HEK293 (cell line): ENCODE results near the gene MAP1S.

Source experiments
- CTCF ChIA-PET: fragments of 350-600 bp; formaldehyde crosslinking; extraction: SDS; loops from one replicate; lab custom pipeline; 2021; ENCODE audit warnings: antibody characterized with exemption; lab: Yijun Ruan, JAX
- POLR2A ChIA-PET: fragments of 300-600 bp; formaldehyde crosslinking; extraction: SDS; loops from one replicate; lab custom pipeline; 2020; ENCODE audit warnings: antibody characterized with exemption, inconsistent platforms; lab: Yijun Ruan, JAX
- H3K27ac ChIP-seq: fragments of 200-500 bp; sonication (Bioruptor generic); 2 replicates; pipeline ENCODE4 v1.5.1; 2014; ENCODE audit warnings: low read depth, low read length, control low read depth, inconsistent platforms; ENCODE audit errors: extremely low read depth
- H3K36me3 ChIP-seq, 2 experiments: fragments of 200-500 bp in 1 of 2; sonication (Bioruptor generic) in 1 of 2; 1 replicate in 1 of 2; 2 replicates in 1 of 2; pipeline ENCODE4 v1.5.1; 2014 to 2017; ENCODE audit warnings: inconsistent platforms in 2 of 2, low read length in 2 of 2; ENCODE audit not compliant: control insufficient read depth in 2 of 2, insufficient read depth in 1 of 2
- H3K4me1 ChIP-seq: fragments of 200-500 bp; sonication (Bioruptor generic); 2 replicates; pipeline ENCODE4 v1.5.1; 2014; ENCODE audit warnings: mild to moderate bottlenecking, low read length, inconsistent platforms; ENCODE audit not compliant: control insufficient read depth, insufficient read depth
- H3K4me3 ChIP-seq: 2 replicates; pipeline ENCODE4 v1.5.1; 2011; ENCODE audit warnings: low read depth, mild to moderate bottlenecking, control low read depth, low read length, moderate library complexity
- H3K9me3 ChIP-seq: fragments of 200-500 bp; sonication (Bioruptor generic); 2 replicates; pipeline ENCODE4 v1.5.1; 2014; ENCODE audit warnings: low read depth, low read length, inconsistent platforms; ENCODE audit not compliant: control insufficient read depth, insufficient read depth
- GFI1B ChIP-seq: fragments of 450-650 bp; formaldehyde crosslinking; IDR thresholded peaks from 2 replicates; pipeline ENCODE4 v1.5.1; 2016; ENCODE audit warnings: missing biosample characterization, missing genetic modification characterization
- HIC1 ChIP-seq: fragments of 450-650 bp; formaldehyde crosslinking; IDR thresholded peaks from 2 replicates; pipeline ENCODE4 v1.5.1; 2016; ENCODE audit warnings: missing biosample characterization, missing genetic modification characterization
- KLF8 ChIP-seq: fragments of 450-650 bp; formaldehyde crosslinking; IDR thresholded peaks from 2 replicates; pipeline ENCODE4 v1.5.1; 2016; ENCODE audit warnings: missing biosample characterization, missing genetic modification characterization
- TSHZ1 ChIP-seq: fragments of 450-650 bp; formaldehyde crosslinking; IDR thresholded peaks from 2 replicates; pipeline ENCODE4 v1.5.1; 2016; ENCODE audit warnings: missing biosample characterization, missing genetic modification characterization, borderline replicate concordance
- ZNF10 ChIP-seq: fragments of 450-650 bp; formaldehyde crosslinking; IDR thresholded peaks from 2 replicates; pipeline ENCODE4 v1.5.1; 2017; ENCODE audit warnings: missing biosample characterization, missing genetic modification characterization
- ZNF114 ChIP-seq: fragments of 450-650 bp; formaldehyde crosslinking; IDR thresholded peaks from 2 replicates; pipeline ENCODE4 v1.5.0; 2017; ENCODE audit warnings: missing biosample characterization, missing genetic modification characterization
- ZNF223 ChIP-seq: fragments of 450-650 bp; formaldehyde crosslinking; IDR thresholded peaks from 2 replicates; pipeline ENCODE4 v1.5.1; 2016; ENCODE audit warnings: missing biosample characterization, missing genetic modification characterization
- ZNF391 ChIP-seq: fragments of 450-650 bp; formaldehyde crosslinking; IDR thresholded peaks from 2 replicates; pipeline ENCODE4 v1.5.1; 2016; ENCODE audit warnings: low read depth, missing biosample characterization, missing genetic modification characterization, borderline replicate concordance
- ZNF510 ChIP-seq: fragments of 450-650 bp; formaldehyde crosslinking; IDR thresholded peaks from 2 replicates; pipeline ENCODE4 v1.5.1; 2018; ENCODE audit warnings: mild to moderate bottlenecking, missing genetic modification characterization, missing biosample characterization; ENCODE audit not compliant: insufficient replicate concordance
- ZNF768 ChIP-seq: fragments of 450-650 bp; formaldehyde crosslinking; IDR thresholded peaks from 2 replicates; pipeline ENCODE4 v1.5.1; 2018; ENCODE audit warnings: missing biosample characterization, mild to moderate bottlenecking, missing genetic modification characterization
- ZNF792 ChIP-seq: fragments of 450-650 bp; formaldehyde crosslinking; IDR thresholded peaks from 2 replicates; pipeline ENCODE4 v1.5.1; 2016; ENCODE audit warnings: missing biosample characterization, missing genetic modification characterization
- TF ChIP-seq, protein P1 (sequence below): fragments of 450-650 bp; formaldehyde crosslinking; IDR thresholded peaks from 2 replicates; pipeline ENCODE4 v1.5.1; 2016; ENCODE audit warnings: missing biosample characterization, missing genetic modification characterization, borderline replicate concordance
- TF ChIP-seq, protein P2 (sequence below): fragments of 450-650 bp; formaldehyde crosslinking; IDR thresholded peaks from 2 replicates; pipeline ENCODE4 v1.5.1; 2016; ENCODE audit warnings: missing biosample characterization, missing genetic modification characterization
- TF ChIP-seq, protein P3 (sequence below): fragments of 450-650 bp; formaldehyde crosslinking; IDR thresholded peaks from 2 replicates; pipeline ENCODE4 v1.5.1; 2016; ENCODE audit warnings: missing biosample characterization, missing genetic modification characterization

The MAP1S gene

GRCh38 chr19:17748884-17749638 is 29.8 kb downstream of the MAP1S start:
- H3K9me3 ChIP-seq: no peaks in the 10 kb centered on the region
- no peak overlapping the region for H3K4me3 ChIP-seq
- H3K27ac ChIP-seq: no peak overlapping the region
- CTCF ChIA-PET: interaction anchor here (0.6 to 1.0 kb wide), 4 partner anchors 18 to 188 kb away, joined by 3 read pairs; no protein-coding TSS in a partner anchor
- POLR2A ChIA-PET: no interaction called here
- no peaks in the 10 kb centered on the region for H3K36me3 ChIP-seq
- TF ChIP-seq, protein P1, sequence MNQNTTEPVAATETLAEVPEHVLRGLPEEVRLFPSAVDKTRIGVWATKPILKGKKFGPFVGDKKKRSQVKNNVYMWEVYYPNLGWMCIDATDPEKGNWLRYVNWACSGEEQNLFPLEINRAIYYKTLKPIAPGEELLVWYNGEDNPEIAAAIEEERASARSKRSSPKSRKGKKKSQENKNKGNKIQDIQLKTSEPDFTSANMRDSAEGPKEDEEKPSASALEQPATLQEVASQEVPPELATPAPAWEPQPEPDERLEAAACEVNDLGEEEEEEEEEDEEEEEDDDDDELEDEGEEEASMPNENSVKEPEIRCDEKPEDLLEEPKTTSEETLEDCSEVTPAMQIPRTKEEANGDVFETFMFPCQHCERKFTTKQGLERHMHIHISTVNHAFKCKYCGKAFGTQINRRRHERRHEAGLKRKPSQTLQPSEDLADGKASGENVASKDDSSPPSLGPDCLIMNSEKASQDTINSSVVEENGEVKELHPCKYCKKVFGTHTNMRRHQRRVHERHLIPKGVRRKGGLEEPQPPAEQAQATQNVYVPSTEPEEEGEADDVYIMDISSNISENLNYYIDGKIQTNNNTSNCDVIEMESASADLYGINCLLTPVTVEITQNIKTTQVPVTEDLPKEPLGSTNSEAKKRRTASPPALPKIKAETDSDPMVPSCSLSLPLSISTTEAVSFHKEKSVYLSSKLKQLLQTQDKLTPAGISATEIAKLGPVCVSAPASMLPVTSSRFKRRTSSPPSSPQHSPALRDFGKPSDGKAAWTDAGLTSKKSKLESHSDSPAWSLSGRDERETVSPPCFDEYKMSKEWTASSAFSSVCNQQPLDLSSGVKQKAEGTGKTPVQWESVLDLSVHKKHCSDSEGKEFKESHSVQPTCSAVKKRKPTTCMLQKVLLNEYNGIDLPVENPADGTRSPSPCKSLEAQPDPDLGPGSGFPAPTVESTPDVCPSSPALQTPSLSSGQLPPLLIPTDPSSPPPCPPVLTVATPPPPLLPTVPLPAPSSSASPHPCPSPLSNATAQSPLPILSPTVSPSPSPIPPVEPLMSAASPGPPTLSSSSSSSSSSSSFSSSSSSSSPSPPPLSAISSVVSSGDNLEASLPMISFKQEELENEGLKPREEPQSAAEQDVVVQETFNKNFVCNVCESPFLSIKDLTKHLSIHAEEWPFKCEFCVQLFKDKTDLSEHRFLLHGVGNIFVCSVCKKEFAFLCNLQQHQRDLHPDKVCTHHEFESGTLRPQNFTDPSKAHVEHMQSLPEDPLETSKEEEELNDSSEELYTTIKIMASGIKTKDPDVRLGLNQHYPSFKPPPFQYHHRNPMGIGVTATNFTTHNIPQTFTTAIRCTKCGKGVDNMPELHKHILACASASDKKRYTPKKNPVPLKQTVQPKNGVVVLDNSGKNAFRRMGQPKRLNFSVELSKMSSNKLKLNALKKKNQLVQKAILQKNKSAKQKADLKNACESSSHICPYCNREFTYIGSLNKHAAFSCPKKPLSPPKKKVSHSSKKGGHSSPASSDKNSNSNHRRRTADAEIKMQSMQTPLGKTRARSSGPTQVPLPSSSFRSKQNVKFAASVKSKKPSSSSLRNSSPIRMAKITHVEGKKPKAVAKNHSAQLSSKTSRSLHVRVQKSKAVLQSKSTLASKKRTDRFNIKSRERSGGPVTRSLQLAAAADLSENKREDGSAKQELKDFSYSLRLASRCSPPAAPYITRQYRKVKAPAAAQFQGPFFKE: no peak
- no peak for TF ChIP-seq ZNF391
- TF ChIP-seq TSHZ1 (tag by site-specific recombination): no peak
- TF ChIP-seq ZNF114 (tag by site-specific recombination): no peak
- TF ChIP-seq, protein P2, sequence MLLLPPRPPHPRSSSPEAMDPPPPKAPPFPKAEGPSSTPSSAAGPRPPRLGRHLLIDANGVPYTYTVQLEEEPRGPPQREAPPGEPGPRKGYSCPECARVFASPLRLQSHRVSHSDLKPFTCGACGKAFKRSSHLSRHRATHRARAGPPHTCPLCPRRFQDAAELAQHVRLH: 0 out of 2 replicates have a peak, but pooled peaks have one; percentile 36
- 0 out of 2 replicates have a peak, but pooled peaks have one; percentile 17 for TF ChIP-seq ZNF792 (tag by site-specific recombination)
- TF ChIP-seq GFI1B (tag by site-specific recombination): no peak
- no peak for TF ChIP-seq ZNF510 (tag by site-specific recombination)
- TF ChIP-seq HIC1 (tag by site-specific recombination): no peak
- no peaks in the 10 kb centered on the region for H3K4me1 ChIP-seq

DNA sequence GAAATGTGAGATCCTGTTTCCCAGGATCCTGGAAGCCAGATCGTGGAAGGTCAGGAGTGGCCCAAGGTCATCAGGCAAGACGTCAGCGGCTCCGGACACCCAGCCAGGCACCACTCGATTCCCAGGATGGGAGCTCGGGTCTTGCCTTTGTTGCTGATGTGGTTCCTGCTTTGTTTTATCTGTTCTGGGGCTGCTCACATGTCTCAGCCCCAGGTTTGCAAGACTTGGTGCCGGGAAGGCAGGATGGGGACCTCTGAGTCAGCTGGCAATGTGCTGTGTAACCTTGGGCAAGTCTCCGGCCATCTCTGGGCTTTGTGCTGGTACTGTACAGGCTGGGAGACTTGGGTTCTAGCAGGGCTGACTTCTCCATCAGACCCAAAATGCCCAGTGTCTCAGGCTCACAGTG is 30.6 kb downstream of the MAP1S start:
- ChIA-PET POLR2A (interaction anchor here (0.7 kb wide), 1 partner anchor 947 kb away, joined by 4 read pairs; no protein-coding TSS in a partner anchor), CTCF (interaction anchor here (0.9 kb wide), 1 partner anchor 17 kb away, joined by 4 read pairs; no protein-coding TSS in a partner anchor)
- H3K36me3 ChIP-seq: no peaks in the 10 kb centered on the region
- H3K4me1 ChIP-seq: no peaks in the 10 kb centered on the region
- TF ChIP-seq KLF8: no peak
- TF ChIP-seq, protein P3, sequence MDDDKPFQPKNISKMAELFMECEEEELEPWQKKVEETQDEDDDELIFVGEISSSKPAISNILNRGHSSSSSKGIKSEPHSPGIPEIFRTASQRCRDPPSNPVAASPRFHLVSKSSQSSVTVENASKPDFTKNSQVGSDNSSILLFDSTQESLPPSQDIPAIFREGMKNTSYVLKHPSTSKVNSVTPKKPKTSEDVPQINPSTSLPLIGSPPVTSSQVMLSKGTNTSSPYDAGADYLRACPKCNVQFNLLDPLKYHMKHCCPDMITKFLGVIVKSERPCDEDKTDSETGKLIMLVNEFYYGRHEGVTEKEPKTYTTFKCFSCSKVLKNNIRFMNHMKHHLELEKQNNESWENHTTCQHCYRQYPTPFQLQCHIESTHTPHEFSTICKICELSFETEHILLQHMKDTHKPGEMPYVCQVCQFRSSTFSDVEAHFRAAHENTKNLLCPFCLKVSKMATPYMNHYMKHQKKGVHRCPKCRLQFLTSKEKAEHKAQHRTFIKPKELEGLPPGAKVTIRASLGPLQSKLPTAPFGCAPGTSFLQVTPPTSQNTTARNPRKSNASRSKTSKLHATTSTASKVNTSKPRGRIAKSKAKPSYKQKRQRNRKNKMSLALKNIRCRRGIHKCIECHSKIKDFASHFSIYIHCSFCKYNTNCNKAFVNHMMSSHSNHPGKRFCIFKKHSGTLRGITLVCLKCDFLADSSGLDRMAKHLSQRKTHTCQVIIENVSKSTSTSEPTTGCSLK (tag by site-specific recombination): no peak
- TF ChIP-seq ZNF768 (tag by site-specific recombination): peak; percentile 37; the same call in 1 of the 2 replicates
- TF ChIP-seq ZNF223: no peak
- TF ChIP-seq ZNF10: no peak
- H3K4me3 ChIP-seq: no peak overlapping the region
- no peaks in the 10 kb centered on the region for H3K9me3 ChIP-seq
- H3K27ac ChIP-seq: no peak overlapping the region
